Measurements from ENCODE around the gene CYTH3.

DNA sequence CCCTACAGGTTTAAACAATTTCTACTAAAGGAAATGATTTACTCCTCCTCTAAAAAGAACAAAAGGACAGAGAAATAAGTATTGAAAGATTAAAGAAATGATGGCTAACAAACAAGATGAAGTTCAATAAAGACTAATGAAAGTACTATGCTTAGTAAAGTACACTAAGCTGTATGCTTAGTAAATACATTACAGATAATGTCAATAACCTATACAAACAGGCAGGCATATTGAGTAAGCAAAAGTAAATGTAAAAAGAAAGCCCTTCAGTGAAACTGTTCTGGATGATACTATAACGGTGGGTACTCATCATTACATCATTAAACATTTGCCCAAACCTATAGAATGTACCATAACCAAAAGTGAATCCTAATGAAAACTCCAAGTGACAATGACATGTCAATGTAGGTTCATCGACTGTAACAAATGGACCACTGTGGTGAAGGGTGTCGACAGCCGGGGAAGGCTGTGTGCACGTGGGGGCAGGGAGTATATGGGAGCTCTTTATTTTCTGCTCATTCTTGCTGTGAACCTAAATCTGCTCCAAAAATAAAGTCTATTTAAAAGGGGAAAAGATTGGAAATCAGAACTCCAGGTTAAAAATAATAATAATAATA is 34.0 kb downstream of the CYTH3 start:
- TF ChIP-seq, protein P1, sequence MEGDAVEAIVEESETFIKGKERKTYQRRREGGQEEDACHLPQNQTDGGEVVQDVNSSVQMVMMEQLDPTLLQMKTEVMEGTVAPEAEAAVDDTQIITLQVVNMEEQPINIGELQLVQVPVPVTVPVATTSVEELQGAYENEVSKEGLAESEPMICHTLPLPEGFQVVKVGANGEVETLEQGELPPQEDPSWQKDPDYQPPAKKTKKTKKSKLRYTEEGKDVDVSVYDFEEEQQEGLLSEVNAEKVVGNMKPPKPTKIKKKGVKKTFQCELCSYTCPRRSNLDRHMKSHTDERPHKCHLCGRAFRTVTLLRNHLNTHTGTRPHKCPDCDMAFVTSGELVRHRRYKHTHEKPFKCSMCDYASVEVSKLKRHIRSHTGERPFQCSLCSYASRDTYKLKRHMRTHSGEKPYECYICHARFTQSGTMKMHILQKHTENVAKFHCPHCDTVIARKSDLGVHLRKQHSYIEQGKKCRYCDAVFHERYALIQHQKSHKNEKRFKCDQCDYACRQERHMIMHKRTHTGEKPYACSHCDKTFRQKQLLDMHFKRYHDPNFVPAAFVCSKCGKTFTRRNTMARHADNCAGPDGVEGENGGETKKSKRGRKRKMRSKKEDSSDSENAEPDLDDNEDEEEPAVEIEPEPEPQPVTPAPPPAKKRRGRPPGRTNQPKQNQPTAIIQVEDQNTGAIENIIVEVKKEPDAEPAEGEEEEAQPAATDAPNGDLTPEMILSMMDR (IDR thresholded peaks at IDR 0.05): no peak
- no peak for TF ChIP-seq POLR2AphosphoS5 (IDR thresholded peaks at IDR 0.05)

Data from prostate gland (tissue), 2 donors.